Right lobe of liver (tissue), 6 donors: ENCODE data around the gene GALNS. TPM values are rescaled to one million over a fixed set of nuclear protein-coding genes. Genes with fewer than 3 reads are reported as not detected.

Experiments used
- ATAC-seq, 4 donors: fragments of 200-7000 bp; cut with Tn5 transposase; one replicate each; pipeline ENCODE4 v1.9.1; 2020; ENCODE audit warnings: mild to moderate bottlenecking in 4 of 4, moderate library complexity in 4 of 4
- DNase-seq, 3 donors: peaks; one replicate each; pipeline ENCODE4 v3.0.0-alpha.2; 2020
- H3K27ac ChIP-seq, 3 donors: fragments of 200-600 bp; one replicate each; pipeline ENCODE4 v1.8.0; 2022
- H3K27me3 ChIP-seq, 2 donors: fragments of 200-600 bp; one replicate each; pipeline ENCODE4 v1.8.0; 2022
- H3K36me3 ChIP-seq, 4 donors: fragments of 200-600 bp; sonication (generic) in 1 of 4; one replicate each; pipeline versions ENCODE4 v1.5.1 to v1.8.0; 2017 to 2022; ENCODE audit warnings: control low read depth in 1 of 4
- H3K4me1 ChIP-seq, 4 donors: fragments of 200-600 bp; sonication (generic) in 1 of 4; one replicate each; pipeline versions ENCODE4 v1.5.1 to v1.8.0; 2017 to 2022; ENCODE audit warnings: control low read depth in 1 of 4
- H3K4me3 ChIP-seq, 3 donors: fragments of 200-600 bp; one replicate each; pipeline ENCODE4 v1.8.0; 2022
- H3K9me3 ChIP-seq, 4 donors: fragments of 200-600 bp; sonication (generic) in 1 of 4; one replicate each; pipeline versions ENCODE4 v1.5.1 to v1.8.0; 2017 to 2022; ENCODE audit warnings: control low read depth in 1 of 4
- POLR2A ChIP-seq: fragments of 450-650 bp; IDR thresholded peaks from one replicate; pipeline ENCODE4 v1.6.1; 2017; ENCODE audit warnings: antibody characterized with exemption, mild to moderate bottlenecking
- WGBS: methylation state at CpG from one replicate; pipeline ENCODE4 v1.1.6; 2018; ENCODE audit warnings: low coverage, low lambda C conversion rate; ENCODE audit not compliant: insufficient coverage; ENCODE audit errors: missing lambda C conversion rate; 5-methylcytosine and 5-hydroxymethylcytosine counted together
- intact Hi-C, 2 donors: fragments of 100-400 bp; cut with DNase I; formaldehyde crosslinking; loops; one replicate each; pipeline versions ENCODE4 v1.11.2 to v1.14.1; 2022
- total RNA-seq, 6 experiments: library from RNA; depleted of rRNA in 2 of 6; stranded (reverse); fragments of >200 nt in 2 of 6; fragmentation: NEBNext Ultra II Directional in 3 of 6; extraction: Animal tissue kit (Norgen Biotek cat#: 25700) in 3 of 6; gene quantifications; one replicate each; pipeline versions ENCODE4 v1.1.0 to v1.2.4, GENCODE V29; 2016 to 2023
- TF ChIP-seq, protein P1 (sequence below), 4 donors: fragments of 200-600 bp in 3 of 4; fragments of 450-650 bp in 1 of 4; IDR thresholded peaks; one replicate each; pipeline versions ENCODE4 v1.5.1 to v1.8.0; 2016 to 2022; ENCODE audit warnings: antibody characterized with exemption in 4 of 4, mild to moderate bottlenecking in 2 of 4
- donor health status: DM: no; HTN: yes; CAD: no.
- donor health status: DM: no; HTN: no; CAD: no.
- donor health status: DM: no; HTN: no; CAD: no.
- donor health status: DM: no; HTN: yes; CAD: no.
- donor health status: DM: no; HTN: yes; CAD: no.

Gene GALNS
- total RNA-seq, 6 experiments from 2014 or later, result 9.2 to 20.6 (median 16.5) TPM

DNA sequence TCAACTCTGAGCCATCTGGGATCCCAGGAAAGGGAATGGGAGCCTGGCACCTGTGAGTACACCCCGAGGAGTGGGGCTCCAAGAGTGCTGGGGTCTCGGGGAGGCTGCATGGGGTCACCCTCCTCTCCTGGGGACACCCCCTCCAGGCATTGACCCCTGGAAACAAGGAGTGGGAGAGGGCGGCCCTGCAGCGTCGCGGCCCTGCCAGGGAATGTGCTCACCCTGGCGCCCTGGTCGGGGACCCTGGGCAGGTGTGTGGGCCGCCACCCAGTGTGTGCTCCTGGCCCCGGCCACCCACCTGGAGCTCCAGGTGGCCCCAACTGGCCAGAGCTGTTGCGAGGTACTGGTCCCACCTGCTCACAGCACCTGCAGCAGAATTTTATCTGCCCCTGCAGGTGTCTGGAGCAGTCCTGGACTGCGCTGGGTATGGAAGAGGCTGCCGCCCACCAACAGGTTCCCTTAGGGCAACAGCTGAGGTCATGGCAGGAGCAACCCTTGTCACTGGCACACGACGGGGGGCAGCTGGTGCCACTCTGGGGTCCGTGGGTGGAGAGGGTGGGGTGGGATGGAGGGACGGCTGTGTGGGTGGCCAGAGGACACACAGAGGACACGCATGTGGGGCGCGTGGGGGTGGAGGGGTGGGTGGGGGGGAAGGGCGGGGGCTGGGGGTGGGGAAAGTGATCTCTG is 15.1 kb upstream of the GALNS start:
- H3K4me3 ChIP-seq, result no peak overlapping the region
- ATAC-seq (no peak), DNase-seq (no peak)
- intact Hi-C loops, result no loop called here
- H3K4me1 ChIP-seq, result no peaks in the 10 kb centered on the region
- H3K27ac ChIP-seq, result no peak overlapping the region
- TF ChIP-seq, protein P1, sequence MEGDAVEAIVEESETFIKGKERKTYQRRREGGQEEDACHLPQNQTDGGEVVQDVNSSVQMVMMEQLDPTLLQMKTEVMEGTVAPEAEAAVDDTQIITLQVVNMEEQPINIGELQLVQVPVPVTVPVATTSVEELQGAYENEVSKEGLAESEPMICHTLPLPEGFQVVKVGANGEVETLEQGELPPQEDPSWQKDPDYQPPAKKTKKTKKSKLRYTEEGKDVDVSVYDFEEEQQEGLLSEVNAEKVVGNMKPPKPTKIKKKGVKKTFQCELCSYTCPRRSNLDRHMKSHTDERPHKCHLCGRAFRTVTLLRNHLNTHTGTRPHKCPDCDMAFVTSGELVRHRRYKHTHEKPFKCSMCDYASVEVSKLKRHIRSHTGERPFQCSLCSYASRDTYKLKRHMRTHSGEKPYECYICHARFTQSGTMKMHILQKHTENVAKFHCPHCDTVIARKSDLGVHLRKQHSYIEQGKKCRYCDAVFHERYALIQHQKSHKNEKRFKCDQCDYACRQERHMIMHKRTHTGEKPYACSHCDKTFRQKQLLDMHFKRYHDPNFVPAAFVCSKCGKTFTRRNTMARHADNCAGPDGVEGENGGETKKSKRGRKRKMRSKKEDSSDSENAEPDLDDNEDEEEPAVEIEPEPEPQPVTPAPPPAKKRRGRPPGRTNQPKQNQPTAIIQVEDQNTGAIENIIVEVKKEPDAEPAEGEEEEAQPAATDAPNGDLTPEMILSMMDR (IDR thresholded peaks at IDR 0.05), result no peak
- no peak for TF ChIP-seq POLR2A
- no peaks in the 10 kb centered on the region for H3K36me3 ChIP-seq
- H3K27me3 ChIP-seq, result no peaks in the 10 kb centered on the region
- WGBS, result 55% methylated on average over 8 of the region's 21 CpGs
- H3K9me3 ChIP-seq, result no peaks in the 10 kb centered on the region

DNA sequence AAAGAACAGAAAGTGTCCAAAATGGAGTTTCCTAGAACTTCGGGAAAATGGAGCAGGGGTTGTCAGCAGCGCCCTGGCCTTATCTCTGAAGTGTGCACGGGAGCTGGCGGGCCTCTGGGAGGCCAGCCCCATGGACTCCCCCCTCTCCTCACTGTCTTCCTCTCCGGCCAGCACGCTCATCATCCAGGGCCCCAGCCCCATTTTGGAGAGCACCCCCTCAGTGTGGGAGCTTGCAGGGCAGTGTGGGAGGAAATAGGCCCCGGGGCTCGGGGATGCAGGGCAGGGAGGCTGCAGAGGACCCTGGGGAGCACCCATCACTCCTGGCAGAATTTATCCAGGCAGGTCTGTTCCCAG is 14.6 kb upstream of the GALNS start:
- no peak overlapping the region for H3K27ac ChIP-seq

DNA sequence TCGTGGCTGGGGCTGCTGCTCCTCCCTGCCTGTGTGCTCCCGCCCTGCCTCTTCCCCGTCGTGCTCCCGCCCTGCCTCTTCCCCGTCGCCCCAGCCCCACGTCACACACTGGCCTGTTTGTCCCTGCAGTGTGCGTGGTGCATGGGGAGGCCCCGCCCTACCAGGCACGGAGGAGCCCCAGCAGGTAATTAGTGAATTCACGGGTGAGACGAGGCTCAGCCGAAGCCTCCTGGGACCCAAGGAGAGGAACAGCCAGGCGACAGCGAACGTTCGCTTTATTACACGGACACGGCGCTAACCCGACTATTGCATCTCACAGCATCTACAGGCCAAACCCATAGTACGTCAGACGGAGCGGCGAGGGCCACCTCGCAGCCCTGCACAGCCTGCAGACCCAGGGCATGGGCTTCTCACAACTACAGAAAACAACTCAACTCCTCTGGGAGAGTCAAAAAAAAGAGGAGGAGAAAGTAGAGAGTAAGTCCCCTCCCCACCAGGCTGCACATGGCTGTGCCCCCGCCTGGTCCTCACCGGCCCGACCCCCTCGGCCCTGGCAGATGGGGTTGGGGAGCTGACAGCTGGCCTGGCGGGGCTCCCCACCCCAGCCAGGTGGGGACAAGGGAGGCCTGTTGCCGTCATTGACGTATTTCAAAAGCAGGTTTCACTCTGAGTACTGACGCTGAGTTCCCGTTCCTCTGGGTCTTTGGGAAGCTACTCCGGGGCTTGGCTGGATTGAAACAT is 14.0 kb upstream of the GALNS start:
- intact Hi-C loops, result no loop called here
- DNase-seq (no peak), ATAC-seq (no peak)
- H3K27ac ChIP-seq, result no peak overlapping the region
- no peaks in the 10 kb centered on the region for H3K4me1 ChIP-seq
- H3K36me3 ChIP-seq, result no peaks in the 10 kb centered on the region
- H3K9me3 ChIP-seq, result no peaks in the 10 kb centered on the region
- TF ChIP-seq, protein P1 (IDR thresholded peaks at IDR 0.05), result no peak
- no peak for TF ChIP-seq POLR2A
- no peaks in the 10 kb centered on the region for H3K27me3 ChIP-seq
- 54% methylated on average over 20 of the region's 37 CpGs for whole genome bisulfite sequencing
- no peak overlapping the region for H3K4me3 ChIP-seq

More for the DNA sequence above, 14.6 kb upstream of the GALNS start:
- intact Hi-C loops, result no loop called here
- no peak for ATAC-seq
- Histone ChIP-seq H3K4me1 (no peaks in the 10 kb centered on the region), H3K4me3 (no peak overlapping the region), H3K36me3 (no peaks in the 10 kb centered on the region), H3K9me3 (no peaks in the 10 kb centered on the region), H3K27me3 (no peaks in the 10 kb centered on the region)
- DNase-seq, result no peak
- TF ChIP-seq POLR2A, result no peak
- TF ChIP-seq, protein P1 (IDR thresholded peaks at IDR 0.05), result no peak
- WGBS, result 45% methylated on average over 7 of the region's 8 CpGs

DNA sequence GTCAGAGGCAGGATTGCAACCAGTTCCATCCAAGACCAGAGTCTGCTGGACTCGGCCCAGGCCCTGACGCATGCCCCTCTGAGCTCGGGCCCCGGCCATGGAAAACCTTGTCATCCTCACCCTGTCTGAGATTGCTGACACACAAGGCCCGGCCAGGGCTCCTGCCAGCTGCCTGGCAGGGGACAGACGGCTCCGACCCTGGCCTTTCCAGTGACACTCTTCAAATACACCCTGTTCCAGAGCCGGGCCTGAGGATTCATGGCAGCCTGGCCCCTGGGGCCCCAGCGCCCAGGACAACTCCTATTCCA is 12.9 kb upstream of the GALNS start:
- Histone ChIP-seq H3K4me1 (no peaks in the 10 kb centered on the region), H3K27me3 (no peaks in the 10 kb centered on the region), H3K9me3 (no peaks in the 10 kb centered on the region), H3K36me3 (no peaks in the 10 kb centered on the region), H3K4me3 (no peak overlapping the region), H3K27ac (no peak overlapping the region)
- DNase-seq, result no peak
- TF ChIP-seq POLR2A, result no peak
- TF ChIP-seq, protein P1 (IDR thresholded peaks at IDR 0.05), result no peak
- no CpG with 5 or more reads among the region's 9 CpGs for WGBS
- no peak for ATAC-seq
- intact Hi-C loops, result loop anchor here in 1 of 2 donors (10.0 kb wide), 1 partner anchor 55 kb away; the partner anchor contains the start of gene APRT
